HCT116 (cell line): ENCODE results near the gene SMURF1. TPM values are rescaled to one million over a fixed set of nuclear protein-coding genes. Genes with fewer than 3 reads are reported as not detected.
A peak's percentile ranks its signal among the peaks of the same experiment; 100 is the strongest.

ENCODE experiments used
- ATAC-seq: fragments of 200-7000 bp; cut with Tn5 transposase; 2 replicates; pipeline ENCODE4 v1.9.1; 2020; ENCODE audit warnings: mild to moderate bottlenecking, moderate library complexity
- BruUV-seq: library from RNA; stranded (reverse); fragments of 400-500 nt; replicated peaks from 2 replicates; lab custom pipeline; 2021; lab: Mats Ljungman, UMichigan
- CTCF ChIA-PET: fragments of 300-600 bp; sonication (Branson Sonifier 250); formaldehyde crosslinking; loops from one replicate; lab custom pipeline; 2021; ENCODE audit warnings: antibody characterized with exemption; lab: Charles Lee
- POLR2A ChIA-PET: fragments of 300-600, 350-600 bp; sonication (Branson Sonifier 250); formaldehyde crosslinking; loops from one replicate; lab custom pipeline; 2021; ENCODE audit warnings: antibody characterized with exemption; lab: Charles Lee
- RAD21 ChIA-PET, 2 experiments: fragments of 300-600 bp; sonication (Branson Sonifier 250); formaldehyde crosslinking; loops; one replicate each; lab custom pipeline; 2023; ENCODE audit warnings: low total read pairs in 2 of 2; ENCODE audit not compliant: uncharacterized antibody in 2 of 2, unreplicated experiment in 2 of 2, low non-redundant PET in 1 of 2; lab: Charles Lee
- DNase-seq: peaks from one replicate; pipeline ENCODE4 v3.0.0-alpha.2; 2010; ENCODE audit warnings: low read depth, low spot score
- H2AFZ ChIP-seq: fragments of 200-600 bp; shearing (Covaris generic), sonication (generic); 2 replicates; pipeline ENCODE4 v1.6.1; 2017; ENCODE audit warnings: low read depth, mixed run types, mixed read lengths, antibody characterized with exemption, low read length; ENCODE audit not compliant: poor library complexity, severe bottlenecking
- H3K27ac ChIP-seq: 2 replicates; pipeline ENCODE4 v1.5.1; 2012; ENCODE audit warnings: low read depth, low read length
- H3K27me3 ChIP-seq: fragments of 200-600 bp; sonication (generic); 2 replicates; pipeline ENCODE4 v1.6.1; 2016; ENCODE audit warnings: mixed run types, low read length, mixed read lengths; ENCODE audit not compliant: insufficient read depth
- H3K36me3 ChIP-seq, 2 experiments: fragments of 200-500 bp in 1 of 2; fragments of 200-600 bp in 1 of 2; sonication (Bioruptor generic) in 1 of 2; sonication (generic) in 1 of 2; 2 replicates each; pipeline versions ENCODE4 v1.5.1 to v1.6.1; 2014 to 2016; ENCODE audit warnings: low read length in 2 of 2, inconsistent platforms in 1 of 2, mixed read lengths in 1 of 2, mixed run types in 1 of 2; ENCODE audit not compliant: insufficient read depth in 2 of 2, control insufficient read depth in 1 of 2
- H3K4me1 ChIP-seq, 2 experiments: fragments of 200-600 bp in 1 of 2; sonication (generic) in 1 of 2; 2 replicates each; pipeline versions ENCODE4 v1.5.1 to v1.6.1; 2012 to 2017; ENCODE audit warnings: low read length in 2 of 2, inconsistent platforms in 1 of 2, mild to moderate bottlenecking in 1 of 2, mixed read lengths in 1 of 2, mixed run types in 1 of 2, moderate library complexity in 1 of 2; ENCODE audit not compliant: insufficient read depth in 2 of 2, control insufficient read depth in 1 of 2
- H3K4me2 ChIP-seq: fragments of 200-600 bp; sonication (generic); 2 replicates; pipeline ENCODE4 v1.6.1; 2017; ENCODE audit warnings: mixed run types, low read length, mixed read lengths
- H3K4me3 ChIP-seq, 2 experiments: fragments of 200-600 bp in 1 of 2; sonication (generic) in 1 of 2; replicated peaks in 1 of 2; 2 replicates each; pipeline ENCODE4 v1.5.1; 2011 to 2016; ENCODE audit warnings: low read length in 2 of 2, control low read depth in 1 of 2, low read depth in 1 of 2, mild to moderate bottlenecking in 1 of 2, mixed read lengths in 1 of 2, mixed run types in 1 of 2
- H3K79me2 ChIP-seq: fragments of 200-600 bp; sonication (generic); 2 replicates; pipeline ENCODE4 v1.6.1; 2017; ENCODE audit warnings: mild to moderate bottlenecking, mixed run types, low read length, moderate library complexity, mixed read lengths; ENCODE audit not compliant: insufficient read depth
- H3K9ac ChIP-seq: fragments of 200-600 bp; sonication (generic); 2 replicates; pipeline ENCODE4 v1.6.1; 2016; ENCODE audit warnings: low read length, mixed read lengths
- H3K9me2 ChIP-seq: fragments of 200-600 bp; sonication (generic), shearing (Covaris generic); 2 replicates; pipeline ENCODE4 v1.6.1; 2017; ENCODE audit warnings: mixed run types, mild to moderate bottlenecking, moderate library complexity; ENCODE audit not compliant: insufficient read depth
- H3K9me3 ChIP-seq, 2 experiments: fragments of 200-500 bp in 1 of 2; fragments of 200-600 bp in 1 of 2; sonication (Bioruptor generic) in 1 of 2; sonication (generic) in 1 of 2; 2 replicates each; pipeline ENCODE4 v1.6.1; 2014 to 2017; ENCODE audit warnings: low read length in 2 of 2, mixed read lengths in 2 of 2, inconsistent platforms in 1 of 2, low read depth in 1 of 2, mild to moderate bottlenecking in 1 of 2, mixed run types in 1 of 2, moderate library complexity in 1 of 2; ENCODE audit not compliant: control insufficient read depth in 1 of 2, insufficient read depth in 1 of 2
- H4K20me1 ChIP-seq: fragments of 200-600 bp; sonication (generic), shearing (Covaris generic); 2 replicates; pipeline ENCODE4 v1.6.1; 2017; ENCODE audit warnings: mixed run types, mild to moderate bottlenecking, moderate library complexity; ENCODE audit not compliant: insufficient read depth
- CEBPB ChIP-seq: IDR thresholded peaks from 2 replicates; pipeline ENCODE4 v1.6.1; 2012; ENCODE audit warnings: low read depth
- CTCF ChIP-seq, 3 experiments: fragments of 200-600 bp in 1 of 3; sonication (generic) in 1 of 3; IDR thresholded peaks in 2 of 3; conservative IDR thresholded peaks in 1 of 3; 2 replicates each; pipeline ENCODE4 v1.5.1; 2012 to 2017; ENCODE audit warnings: low read depth in 2 of 3, low read length in 2 of 3, antibody characterized with exemption in 1 of 3, borderline replicate concordance in 1 of 3, control low read depth in 1 of 3, mild to moderate bottlenecking in 1 of 3, mixed read lengths in 1 of 3, mixed run types in 1 of 3, moderate library complexity in 1 of 3; ENCODE audit not compliant: insufficient read depth in 1 of 3
- EGR1 ChIP-seq: IDR thresholded peaks from 2 replicates; pipeline ENCODE4 v1.6.1; 2012; ENCODE audit warnings: low read depth
- ELF1 ChIP-seq: IDR thresholded peaks from 2 replicates; pipeline ENCODE4 v1.6.1; 2012; ENCODE audit warnings: low read depth, borderline replicate concordance
- EZH2 ChIP-seq: fragments of 200-600 bp; sonication (generic); IDR thresholded peaks from 2 replicates; pipeline ENCODE4 v1.6.1; 2017; ENCODE audit warnings: antibody characterized with exemption, mixed run types
- EZH2phosphoT487 ChIP-seq: fragments of 200-600 bp; IDR thresholded peaks from 2 replicates; pipeline ENCODE4 v1.6.1; 2018; ENCODE audit warnings: antibody characterized with exemption, borderline replicate concordance
- FOSL1 ChIP-seq: IDR thresholded peaks from 2 replicates; pipeline ENCODE4 v1.6.1; 2012; ENCODE audit warnings: low read depth
- JUND ChIP-seq: IDR thresholded peaks from 2 replicates; pipeline ENCODE4 v1.6.1; 2012
- MAX ChIP-seq: IDR thresholded peaks from 2 replicates; pipeline ENCODE4 v1.6.1; 2012
- POLR2A ChIP-seq: IDR thresholded peaks from 2 replicates; pipeline ENCODE4 v1.7.0; 2011; ENCODE audit warnings: borderline replicate concordance; ENCODE audit not compliant: insufficient read depth, insufficient read length; ENCODE audit errors: extremely low read depth
- POLR2AphosphoS5 ChIP-seq: IDR thresholded peaks from 2 replicates; pipeline ENCODE4 v1.6.1; 2011; ENCODE audit warnings: mild to moderate bottlenecking, low read depth, low read length, moderate library complexity
- RAD21 ChIP-seq: IDR thresholded peaks from 2 replicates; pipeline ENCODE4 v1.6.1; 2012; ENCODE audit warnings: low read depth, mild to moderate bottlenecking
- SIN3A ChIP-seq: IDR thresholded peaks from 2 replicates; pipeline ENCODE4 v1.6.1; 2012; ENCODE audit warnings: low read depth
- SP1 ChIP-seq: IDR thresholded peaks from 2 replicates; pipeline ENCODE4 v1.6.1; 2012; ENCODE audit warnings: low read depth
- SRF ChIP-seq: IDR thresholded peaks from 2 replicates; pipeline ENCODE4 v1.6.1; 2012; ENCODE audit warnings: low read depth
- TCF7L2 ChIP-seq: IDR thresholded peaks from 2 replicates; pipeline ENCODE4 v1.7.0; 2011; ENCODE audit warnings: borderline replicate concordance, inconsistent platforms; ENCODE audit not compliant: insufficient read depth, insufficient read length; ENCODE audit errors: extremely low read depth
- YY1 ChIP-seq: IDR thresholded peaks from 2 replicates; pipeline ENCODE4 v1.6.1; 2011; ENCODE audit warnings: low read length, low read depth, moderate library complexity, mild to moderate bottlenecking; ENCODE audit not compliant: insufficient replicate concordance; ENCODE audit errors: extremely low read depth
- ZFX ChIP-seq: fragments of 450-650 bp; IDR thresholded peaks from 2 replicates; pipeline ENCODE4 v1.6.1; 2017
- intact Hi-C: fragments of 100-400 bp; cut with micrococcal nuclease; formaldehyde crosslinking; loops from 2 replicates; pipeline ENCODE4 v1.10.0; 2022
- total RNA-seq: library from RNA; stranded (reverse); gene quantifications from one replicate; pipeline ENCODE4 v1.2.1, GENCODE V29; 2021; ENCODE audit not compliant: unreplicated experiment
- TF ChIP-seq, protein P1 (sequence below): IDR thresholded peaks from 2 replicates; pipeline ENCODE4 v1.6.1; 2012
- TF ChIP-seq, protein P2 (sequence below): IDR thresholded peaks from 2 replicates; pipeline ENCODE4 v1.6.1; 2011; ENCODE audit warnings: mild to moderate bottlenecking, low read length, moderate library complexity; ENCODE audit not compliant: insufficient replicate concordance; ENCODE audit errors: extremely low read depth

SMURF1 gene
- total RNA-seq, 1 experiment from 2014 or later = 24.6 TPM

DNA sequence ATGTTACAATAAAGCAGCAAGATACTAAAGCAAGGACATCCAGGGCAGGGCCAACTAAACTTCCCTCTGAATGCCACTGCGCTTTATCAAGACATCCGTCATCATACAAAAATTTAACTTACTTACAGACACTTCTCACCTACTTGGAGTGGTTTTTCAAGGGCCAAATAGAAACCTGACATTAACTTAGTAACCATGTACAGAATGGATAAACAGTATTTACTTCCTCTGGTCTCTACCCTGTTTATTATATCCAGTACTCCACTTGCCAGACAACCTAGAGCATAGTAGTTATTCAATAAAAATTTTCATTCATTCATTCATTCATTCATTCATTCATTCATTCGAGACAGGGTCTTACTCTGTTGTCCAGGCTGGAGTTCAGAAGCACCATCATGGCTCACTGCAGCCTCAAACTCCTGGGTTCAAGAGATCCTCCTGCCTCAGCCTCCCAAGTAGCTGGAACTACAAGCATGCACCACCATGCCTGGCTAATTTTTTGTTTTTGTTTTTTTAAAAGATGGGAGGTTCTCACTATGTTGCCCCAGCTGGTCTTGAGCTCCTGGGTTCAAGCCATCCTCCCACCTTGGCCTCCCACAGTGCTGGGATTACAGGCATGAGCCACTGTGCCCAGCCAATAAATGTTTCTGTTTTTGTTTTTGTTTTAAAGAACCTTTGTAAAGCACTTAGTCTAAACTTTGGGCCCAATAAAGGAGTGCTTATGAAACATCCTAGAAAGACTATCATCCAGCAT, 19.0 kb downstream of the SMURF1 start:
- ATAC-seq (no peak), DNase-seq (no peak)
- Histone ChIP-seq H3K27me3 (no peaks in the 10 kb centered on the region), H3K9me3 (no peaks in the 10 kb centered on the region; a peak in 1 of 4 replicates), H3K79me2 (peaks cover 92% of the 10 kb centered on the region), H4K20me1 (peaks cover 8% of the 10 kb centered on the region; the same call in 1 of the 2 replicates), H3K9ac (no peak overlapping the region), H3K9me2 (no peaks in the 10 kb centered on the region), H3K4me3 (no peak overlapping the region), H2AFZ (no peak overlapping the region), H3K27ac (no peak overlapping the region), H3K36me3 (peaks cover 0 to 3% of the 10 kb centered on the region in 2 experiments; a peak in 1 of 4 replicates), H3K4me2 (0 out of 2 replicates have a peak overlapping the region, but pooled peaks have one; percentile 13), H3K4me1 (peaks cover 7 to 25% of the 10 kb centered on the region in 2 experiments; a peak in 3 of 4 replicates)
- intact Hi-C loops = no loop called here
- POLR2A ChIA-PET = no interaction called here
- TF ChIP-seq EGR1 (no peak), FOSL1 (no peak), POLR2A (no peak), ZFX (no peak), JUND (no peak), SIN3A (no peak), CEBPB (no peak), CTCF (IDR thresholded peaks at IDR 0.05 in 2 of 3, conservative IDR thresholded peaks at IDR 0.05 in 1 of 3; ENCODE audit: borderline replicate concordance in 1 of 3, insufficient read depth in 1 of 3, low read depth in 2 of 3, low read length in 2 of 3) (no peak), TCF7L2 (no peak), YY1 (no peak), EZH2phosphoT487 (no peak), ELF1 (no peak), EZH2 (no peak), SP1 (no peak), POLR2AphosphoS5 (no peak), RAD21 (no peak), MAX (no peak), SRF (no peak)
- TF ChIP-seq, protein P1, sequence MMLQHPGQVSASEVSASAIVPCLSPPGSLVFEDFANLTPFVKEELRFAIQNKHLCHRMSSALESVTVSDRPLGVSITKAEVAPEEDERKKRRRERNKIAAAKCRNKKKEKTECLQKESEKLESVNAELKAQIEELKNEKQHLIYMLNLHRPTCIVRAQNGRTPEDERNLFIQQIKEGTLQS = no peak
- TF ChIP-seq, protein P2, sequence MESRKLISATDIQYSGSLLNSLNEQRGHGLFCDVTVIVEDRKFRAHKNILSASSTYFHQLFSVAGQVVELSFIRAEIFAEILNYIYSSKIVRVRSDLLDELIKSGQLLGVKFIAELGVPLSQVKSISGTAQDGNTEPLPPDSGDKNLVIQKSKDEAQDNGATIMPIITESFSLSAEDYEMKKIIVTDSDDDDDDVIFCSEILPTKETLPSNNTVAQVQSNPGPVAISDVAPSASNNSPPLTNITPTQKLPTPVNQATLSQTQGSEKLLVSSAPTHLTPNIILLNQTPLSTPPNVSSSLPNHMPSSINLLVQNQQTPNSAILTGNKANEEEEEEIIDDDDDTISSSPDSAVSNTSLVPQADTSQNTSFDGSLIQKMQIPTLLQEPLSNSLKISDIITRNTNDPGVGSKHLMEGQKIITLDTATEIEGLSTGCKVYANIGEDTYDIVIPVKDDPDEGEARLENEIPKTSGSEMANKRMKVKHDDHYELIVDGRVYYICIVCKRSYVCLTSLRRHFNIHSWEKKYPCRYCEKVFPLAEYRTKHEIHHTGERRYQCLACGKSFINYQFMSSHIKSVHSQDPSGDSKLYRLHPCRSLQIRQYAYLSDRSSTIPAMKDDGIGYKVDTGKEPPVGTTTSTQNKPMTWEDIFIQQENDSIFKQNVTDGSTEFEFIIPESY = no peak
- no TSS peak for BruUV-seq
- RAD21 ChIA-PET = no interaction called here
- CTCF ChIA-PET = no interaction called here
